ENCODE results near the gene STING1. TPM values are rescaled to one million over a fixed set of nuclear protein-coding genes. Genes with fewer than 3 reads are reported as not detected.
"Not testable (repeated sequence)": the region's sequence is repeated elsewhere in the genome, so short reads cannot be mapped to it uniquely, and the experiment has no call there.

STING1 gene
- total and polyA plus RNA-seq, 2 of the 13 experiments (the other 11 are each of a cell fraction or from before 2014, with no cell fraction given), result 1.3 to 4.4 TPM

GRCh38 chr5:139504722-139505121 is 22.2 kb upstream of the STING1 start (continued):
- TF ChIP-seq ARID5B (CRISPR knock-in tag; IDR thresholded peaks at IDR 0.05) (peak; percentile 39; the same call in 1 of the 2 replicates), MED1 (CRISPR knock-in tag; IDR thresholded peaks at IDR 0.05) (0 out of 2 replicates have a peak, but pooled peaks have one; percentile 7), HNF4G (IDR thresholded peaks at IDR 0.05; ENCODE audit: borderline replicate concordance, low read depth, low read length) (peak; percentile 17; the same call in 1 of the 2 replicates), HNF4G (CRISPR knock-in tag; IDR thresholded peaks at IDR 0.05; ENCODE audit: borderline replicate concordance, low read depth) (0 out of 2 replicates have a peak, but pooled peaks have one; percentile 28), POLR2G (IDR thresholded peaks at IDR 0.05; ENCODE audit: low read depth, low read length) (peak; percentile 16; the same call in 1 of the 2 replicates), HNF4A (CRISPR knock-in tag; IDR thresholded peaks at IDR 0.05) (peak; percentile 85), HOXA3 (CRISPR knock-in tag; IDR thresholded peaks at IDR 0.05) (peak; percentile 18; the same call in 1 of the 2 replicates), DPF2 (CRISPR knock-in tag; IDR thresholded peaks at IDR 0.05; ENCODE audit: borderline replicate concordance, low read depth) (0 out of 2 replicates have a peak, but pooled peaks have one; percentile 32), SOX13 (CRISPR knock-in tag; conservative IDR thresholded peaks at IDR 0.05 in 1 of 2, IDR thresholded peaks at IDR 0.05 in 1 of 2) (0 out of 4 replicates have a peak, but pooled peaks of 1 of the 2 experiments have one; percentile 9), HMGXB4 (CRISPR knock-in tag; IDR thresholded peaks at IDR 0.05; ENCODE audit: borderline replicate concordance in 1 of 2, low read depth in 1 of 2) (peak in 1 of 2 experiments; percentile 42; a peak in 2 of 4 replicates), GATAD2A (CRISPR knock-in tag; IDR thresholded peaks at IDR 0.05) (peak; percentile 28; the same call in 1 of the 2 replicates), ZNF292 (CRISPR knock-in tag; IDR thresholded peaks at IDR 0.05; ENCODE audit: borderline replicate concordance, low read depth) (peak; percentile 47; the same call in 1 of the 2 replicates), CEBPB (IDR thresholded peaks at IDR 0.05; ENCODE audit: borderline replicate concordance, low read depth, low read length) (peak; percentile 73)
- TF ChIP-seq SOX13 (IDR thresholded peaks at IDR 0.05), result not testable (repeated sequence)
- TF ChIP-seq, protein P1, sequence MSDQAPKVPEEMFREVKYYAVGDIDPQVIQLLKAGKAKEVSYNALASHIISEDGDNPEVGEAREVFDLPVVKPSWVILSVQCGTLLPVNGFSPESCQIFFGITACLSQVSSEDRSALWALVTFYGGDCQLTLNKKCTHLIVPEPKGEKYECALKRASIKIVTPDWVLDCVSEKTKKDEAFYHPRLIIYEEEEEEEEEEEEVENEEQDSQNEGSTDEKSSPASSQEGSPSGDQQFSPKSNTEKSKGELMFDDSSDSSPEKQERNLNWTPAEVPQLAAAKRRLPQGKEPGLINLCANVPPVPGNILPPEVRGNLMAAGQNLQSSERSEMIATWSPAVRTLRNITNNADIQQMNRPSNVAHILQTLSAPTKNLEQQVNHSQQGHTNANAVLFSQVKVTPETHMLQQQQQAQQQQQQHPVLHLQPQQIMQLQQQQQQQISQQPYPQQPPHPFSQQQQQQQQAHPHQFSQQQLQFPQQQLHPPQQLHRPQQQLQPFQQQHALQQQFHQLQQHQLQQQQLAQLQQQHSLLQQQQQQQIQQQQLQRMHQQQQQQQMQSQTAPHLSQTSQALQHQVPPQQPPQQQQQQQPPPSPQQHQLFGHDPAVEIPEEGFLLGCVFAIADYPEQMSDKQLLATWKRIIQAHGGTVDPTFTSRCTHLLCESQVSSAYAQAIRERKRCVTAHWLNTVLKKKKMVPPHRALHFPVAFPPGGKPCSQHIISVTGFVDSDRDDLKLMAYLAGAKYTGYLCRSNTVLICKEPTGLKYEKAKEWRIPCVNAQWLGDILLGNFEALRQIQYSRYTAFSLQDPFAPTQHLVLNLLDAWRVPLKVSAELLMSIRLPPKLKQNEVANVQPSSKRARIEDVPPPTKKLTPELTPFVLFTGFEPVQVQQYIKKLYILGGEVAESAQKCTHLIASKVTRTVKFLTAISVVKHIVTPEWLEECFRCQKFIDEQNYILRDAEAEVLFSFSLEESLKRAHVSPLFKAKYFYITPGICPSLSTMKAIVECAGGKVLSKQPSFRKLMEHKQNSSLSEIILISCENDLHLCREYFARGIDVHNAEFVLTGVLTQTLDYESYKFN (CRISPR knock-in tag; conservative IDR thresholded peaks at IDR 0.05), result peak; percentile 46; the same call in 1 of the 2 replicates

Data from HepG2 (cell line).